Stimulated activated CD4-positive, alpha-beta T cell treated with anti-CD3 and anti-CD28 coated beads, Interleukin-2, amount 100 ng/mL, for 4 hours (primary cell): ENCODE measurements around the gene CCDC171.
"Not testable (repeated sequence)": the region's sequence is repeated elsewhere in the genome, so short reads cannot be mapped to it uniquely, and the experiment has no call there.

ENCODE experiments used
- DNase-seq: peaks from one replicate; pipeline ENCODE4 v3.0.0-alpha.2; 2020; ENCODE audit warnings: low read depth

CCDC171 gene

GRCh38 chr9:15570769-15571168, 17.9 kb downstream of the CCDC171 start:
- no peak for DNase-seq

- DNase-seq = no peak
These were observed 19.4 kb downstream of the CCDC171 start for GRCh38 chr9:15572200-15572770.

GRCh38 chr9:15576350-15577050, 23.7 kb downstream of the CCDC171 start:
- DNase-seq = no peak

- no peak for DNase-seq
These were observed 25.9 kb downstream of the CCDC171 start for GRCh38 chr9:15578714-15579113.

GRCh38 chr9:15584379-15584778, 31.5 kb downstream of the CCDC171 start:
- no peak for DNase-seq

GRCh38 chr9:15592317-15592716, 39.5 kb downstream of the CCDC171 start:
- DNase-seq = no peak

GRCh38 chr9:15592940-15593339, 40.1 kb downstream of the CCDC171 start:
- DNase-seq = not testable (repeated sequence)

- DNase-seq = not testable (repeated sequence)
These were observed 48.0 kb downstream of the CCDC171 start for GRCh38 chr9:15600666-15601330.

- DNase-seq = no peak
These were observed 54.0 kb downstream of the CCDC171 start for GRCh38 chr9:15606643-15607472.

- DNase-seq = no peak
These were observed 60.1 kb downstream of the CCDC171 start for GRCh38 chr9:15612962-15613361.

GRCh38 chr9:15617782-15618181, 64.9 kb downstream of the CCDC171 start:
- no peak for DNase-seq

- no peak for DNase-seq
These were observed 65.9 kb downstream of the CCDC171 start for GRCh38 chr9:15618540-15619331.

GRCh38 chr9:15622318-15622971, 69.6 kb downstream of the CCDC171 start:
- DNase-seq = no peak

GRCh38 chr9:15635752-15636151, 82.9 kb downstream of the CCDC171 start:
- no peak for DNase-seq

GRCh38 chr9:15640121-15640520, 87.3 kb downstream of the CCDC171 start:
- DNase-seq = no peak

- no peak for DNase-seq
These were observed 88.4 kb downstream of the CCDC171 start for GRCh38 chr9:15641291-15641690.

GRCh38 chr9:15642369-15642962, 89.6 kb downstream of the CCDC171 start:
- DNase-seq = no peak

GRCh38 chr9:15670246-15670645, 117.4 kb downstream of the CCDC171 start:
- DNase-seq = no peak

- no peak for DNase-seq
These were observed 118.1 kb downstream of the CCDC171 start for GRCh38 chr9:15670894-15671293.

GRCh38 chr9:15693701-15694100, 140.9 kb downstream of the CCDC171 start:
- no peak for DNase-seq

GRCh38 chr9:15696979-15697378, 144.1 kb downstream of the CCDC171 start:
- no peak for DNase-seq
